ENCODE data around the gene CDK16. TPM values are rescaled to one million over a fixed set of nuclear protein-coding genes. Genes with fewer than 3 reads are reported as not detected.

The CDK16 gene
- total RNA-seq, 2 experiments from 2014 or later, result 68.5 to 86.1 TPM

DNA sequence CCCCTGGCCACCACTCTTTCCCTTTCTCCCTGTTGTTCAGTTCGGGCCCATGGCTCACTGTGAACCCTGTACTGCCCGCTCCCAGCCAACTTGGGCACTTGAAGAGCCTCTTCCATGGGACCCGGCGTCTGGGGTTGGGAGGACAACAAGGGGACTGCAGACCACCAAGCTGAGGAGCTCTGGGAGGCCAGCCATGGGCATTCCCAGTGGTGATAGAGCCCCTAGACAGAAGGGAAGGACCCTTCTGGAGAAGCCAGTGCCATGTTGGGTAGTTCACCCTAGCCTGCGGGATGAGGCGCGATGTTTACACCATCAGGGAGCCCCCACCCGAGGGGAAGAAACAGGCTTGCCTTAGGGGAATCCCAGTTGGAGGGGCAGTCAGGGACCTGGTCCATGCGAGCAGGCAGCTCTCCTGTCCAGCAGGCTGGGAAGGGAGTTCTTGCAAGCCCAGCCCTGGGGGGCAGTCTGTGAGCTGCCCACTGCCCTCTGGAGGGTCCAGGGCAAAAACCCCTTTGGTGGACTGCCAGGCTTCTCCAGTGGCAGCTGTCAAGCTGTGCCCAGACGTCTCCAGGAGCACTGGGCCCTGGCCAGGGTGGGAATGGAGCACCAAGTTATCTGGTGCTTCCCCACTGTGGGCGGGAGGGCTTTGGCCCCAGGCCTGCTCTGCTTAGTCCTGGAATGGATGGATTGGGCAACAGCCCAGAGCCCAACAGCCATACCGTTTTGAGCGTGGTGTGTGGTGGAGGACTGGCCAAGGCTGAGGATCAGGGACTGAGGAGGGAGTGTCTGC is 48.6 kb upstream of the CDK16 start:
- no peaks in the 10 kb centered on the region for H4K20me1 ChIP-seq (ENCODE audit: insufficient read depth, low read length)
- TF ChIP-seq, protein P1, sequence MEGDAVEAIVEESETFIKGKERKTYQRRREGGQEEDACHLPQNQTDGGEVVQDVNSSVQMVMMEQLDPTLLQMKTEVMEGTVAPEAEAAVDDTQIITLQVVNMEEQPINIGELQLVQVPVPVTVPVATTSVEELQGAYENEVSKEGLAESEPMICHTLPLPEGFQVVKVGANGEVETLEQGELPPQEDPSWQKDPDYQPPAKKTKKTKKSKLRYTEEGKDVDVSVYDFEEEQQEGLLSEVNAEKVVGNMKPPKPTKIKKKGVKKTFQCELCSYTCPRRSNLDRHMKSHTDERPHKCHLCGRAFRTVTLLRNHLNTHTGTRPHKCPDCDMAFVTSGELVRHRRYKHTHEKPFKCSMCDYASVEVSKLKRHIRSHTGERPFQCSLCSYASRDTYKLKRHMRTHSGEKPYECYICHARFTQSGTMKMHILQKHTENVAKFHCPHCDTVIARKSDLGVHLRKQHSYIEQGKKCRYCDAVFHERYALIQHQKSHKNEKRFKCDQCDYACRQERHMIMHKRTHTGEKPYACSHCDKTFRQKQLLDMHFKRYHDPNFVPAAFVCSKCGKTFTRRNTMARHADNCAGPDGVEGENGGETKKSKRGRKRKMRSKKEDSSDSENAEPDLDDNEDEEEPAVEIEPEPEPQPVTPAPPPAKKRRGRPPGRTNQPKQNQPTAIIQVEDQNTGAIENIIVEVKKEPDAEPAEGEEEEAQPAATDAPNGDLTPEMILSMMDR (conservative IDR thresholded peaks at IDR 0.05; ENCODE audit: low read length), result no peak
- TF ChIP-seq EZH2phosphoT487 (IDR thresholded peaks at IDR 0.05; ENCODE audit: borderline replicate concordance, low read depth, low read length), result no peak
- ChIA-PET POLR2A (no interaction called here), CTCF (ENCODE audit: unreplicated experiment) (no interaction called here)
- no peak overlapping the region for H3K27ac ChIP-seq (ENCODE audit: low read depth, low read length, poor library complexity, severe bottlenecking)
- peaks cover 2% of the 10 kb centered on the region; the same call in 1 of the 2 replicates for H3K79me2 ChIP-seq (ENCODE audit: insufficient read depth, low read depth, low read length)
- peaks cover 18% of the 10 kb centered on the region for H3K36me3 ChIP-seq (ENCODE audit: insufficient read depth, low read length)
- H2AFZ ChIP-seq (ENCODE audit: low read length), result no peak overlapping the region
- no peaks in the 10 kb centered on the region for H3K4me1 ChIP-seq (ENCODE audit: insufficient read depth, low read length, poor library complexity, severe bottlenecking)
- BruUV-seq (replicated peaks), result no TSS peak
- no peaks in the 10 kb centered on the region for H3K9me3 ChIP-seq (ENCODE audit: low read length)
- DNase-seq (ENCODE audit: low spot score), result no peak
- H3K4me2 ChIP-seq (ENCODE audit: low read length), result no peak overlapping the region
- H3K9me2 ChIP-seq (ENCODE audit: insufficient read depth, low read length), result no peaks in the 10 kb centered on the region
- no peak overlapping the region for H3K4me3 ChIP-seq (ENCODE audit: low read depth, low read length, poor library complexity, severe bottlenecking)
- intact Hi-C loops (cut with micrococcal nuclease; ENCODE audit: unreplicated experiment), result no loop called here

DNA sequence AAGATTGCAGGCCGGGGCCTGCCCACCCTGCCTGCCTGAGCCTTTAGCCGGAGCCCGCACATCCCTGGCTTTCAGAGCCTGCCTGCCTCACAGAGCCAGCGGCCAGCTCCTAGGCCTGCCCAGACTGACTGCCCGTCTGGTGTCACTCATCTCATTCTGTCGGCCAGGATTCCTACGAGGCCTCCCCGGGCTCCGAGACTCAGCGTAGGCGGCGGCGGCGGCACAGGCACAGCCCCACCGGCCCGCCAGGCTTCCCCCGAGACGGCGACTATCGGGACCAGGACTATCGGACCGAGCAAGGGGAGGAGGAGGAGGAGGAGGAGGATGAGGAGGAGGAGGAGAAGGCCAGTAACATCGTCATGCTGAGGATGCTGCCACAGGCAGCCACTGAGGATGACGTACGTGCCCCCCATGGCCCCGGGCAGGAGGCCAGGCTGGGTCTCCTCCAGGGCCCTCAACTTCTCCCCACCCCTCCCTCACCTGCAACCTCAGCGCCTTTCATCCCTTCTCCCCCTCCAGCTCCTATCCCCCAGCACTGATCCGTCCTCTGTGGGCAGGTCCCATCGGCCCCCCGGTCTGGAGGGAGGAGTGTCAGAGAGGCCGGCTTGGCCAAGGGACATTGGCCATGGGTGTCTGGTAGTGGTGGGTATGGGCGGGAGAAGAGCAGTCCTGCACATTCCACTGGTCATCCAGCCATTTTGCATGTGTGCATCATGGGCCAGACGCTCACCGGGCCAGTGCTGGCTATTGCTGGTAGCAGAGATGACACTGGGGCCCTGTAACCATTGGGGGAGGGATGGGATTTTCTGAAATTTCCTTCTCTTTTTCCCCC is 47.4 kb upstream of the CDK16 start:
- H3K27ac ChIP-seq (ENCODE audit: low read depth, low read length, poor library complexity, severe bottlenecking), result no peak overlapping the region
- H3K36me3 ChIP-seq (ENCODE audit: insufficient read depth, low read length), result peaks cover 15% of the 10 kb centered on the region
- intact Hi-C loops (cut with micrococcal nuclease; ENCODE audit: unreplicated experiment), result no loop called here
- H4K20me1 ChIP-seq (ENCODE audit: insufficient read depth, low read length), result no peaks in the 10 kb centered on the region
- no peak overlapping the region for H2AFZ ChIP-seq (ENCODE audit: low read length)
- H3K4me1 ChIP-seq (ENCODE audit: insufficient read depth, low read length, poor library complexity, severe bottlenecking), result no peaks in the 10 kb centered on the region
- no peaks in the 10 kb centered on the region for H3K9me2 ChIP-seq (ENCODE audit: insufficient read depth, low read length)
- no peaks in the 10 kb centered on the region; the same call in 1 of the 2 replicates for H3K79me2 ChIP-seq (ENCODE audit: insufficient read depth, low read depth, low read length)
- CTCF ChIA-PET (ENCODE audit: unreplicated experiment), result no interaction called here
- no peak for TF ChIP-seq EZH2phosphoT487 (IDR thresholded peaks at IDR 0.05; ENCODE audit: borderline replicate concordance, low read depth, low read length)
- TF ChIP-seq, protein P1 (conservative IDR thresholded peaks at IDR 0.05; ENCODE audit: low read length), result no peak
- no peaks in the 10 kb centered on the region for H3K9me3 ChIP-seq (ENCODE audit: low read length)
- BruUV-seq (replicated peaks), result no TSS peak
- DNase-seq (ENCODE audit: low spot score), result no peak
- H3K4me2 ChIP-seq (ENCODE audit: low read length), result no peak overlapping the region
- POLR2A ChIA-PET, result interaction anchor here (0.6 kb wide), 1 partner anchor 1229 kb away, joined by 3 read pairs; no protein-coding TSS in a partner anchor
- H3K4me3 ChIP-seq (ENCODE audit: low read depth, low read length, poor library complexity, severe bottlenecking), result no peak overlapping the region
